T-helper 17 cell (primary cell): ENCODE measurements around the gene DNAJB4. TPM values are rescaled to one million over a fixed set of nuclear protein-coding genes. Genes with fewer than 3 reads are reported as not detected.
"Not testable (repeated sequence)": the region's sequence is repeated elsewhere in the genome, so short reads cannot be mapped to it uniquely, and the experiment has no call there.

ENCODE experiments used
- ATAC-seq: fragments of 150-1000 bp; cut with Tn5 transposase; 2 replicates; pipeline ENCODE4 v1.10.0; 2021; ENCODE audit warnings: mild to moderate bottlenecking, moderate library complexity
- DNase-seq, 3 donors: peaks; one replicate each; pipeline versions ENCODE4 v3.0.0 to v3.0.0-alpha.2; 2020 to 2021
- H3K9me3 ChIP-seq: one replicate; pipeline ENCODE4 v1.7.0; 2013; ENCODE audit warnings: low read length, mild to moderate bottlenecking; ENCODE audit not compliant: control insufficient read depth, poor library complexity, severe bottlenecking
- H3K27ac Mint-ChIP-seq: one replicate; pipeline ENCODE4 v1.8.0; 2022; ENCODE audit warnings: mild to moderate bottlenecking, moderate library complexity, mixed read lengths
- H3K27me3 Mint-ChIP-seq: one replicate; pipeline ENCODE4 v1.8.0; 2022; ENCODE audit warnings: mixed read lengths
- H3K36me3 Mint-ChIP-seq: one replicate; pipeline ENCODE4 v1.8.0; 2022; ENCODE audit warnings: low read depth, mixed read lengths
- H3K4me1 Mint-ChIP-seq: one replicate; pipeline ENCODE4 v1.8.0; 2022; ENCODE audit warnings: mild to moderate bottlenecking, mixed read lengths
- H3K4me3 Mint-ChIP-seq: one replicate; pipeline ENCODE4 v1.8.0; 2022; ENCODE audit warnings: mild to moderate bottlenecking, moderate library complexity, mixed read lengths
- total RNA-seq, 4 donors: library from RNA in 2 of 4; stranded (reverse) in 2 of 4; gene quantifications; one replicate each; pipeline ENCODE4 v1.2.3 and lab custom pipeline; 2022 to 2026

The DNAJB4 gene
- total RNA-seq, 2 donors from 2014 or later, result 15.2 to 20.8 TPM

GRCh38 chr1:77978293-77978968 is 26.3 kb upstream of the DNAJB4 start:
- H3K27ac Mint-ChIP-seq, result no peak overlapping the region
- ATAC-seq (peak; percentile 65), DNase-seq (peak; percentile 41 to 61 (median 59))
- H3K4me3 Mint-ChIP-seq, result no peak overlapping the region
- H3K36me3 Mint-ChIP-seq, result peaks cover 2% of the 10 kb centered on the region
- H3K9me3 ChIP-seq, result no peaks in the 10 kb centered on the region
- H3K4me1 Mint-ChIP-seq, result peaks cover 27% of the 10 kb centered on the region
- H3K27me3 Mint-ChIP-seq, result no peaks in the 10 kb centered on the region

GRCh38 chr1:77978969-77979876 is 25.5 kb upstream of the DNAJB4 start, which contains the start of gene FUBP1:
Gene FUBP1, minus strand, starts transcription at chr1:77979072. Its CDS starts 68 bp downstream, at chr1:77979004.
- Mint-ChIP-seq H3K36me3 (peaks cover 2% of the 10 kb centered on the region), H3K4me1 (peaks cover 28% of the 10 kb centered on the region), H3K4me3 (no peak within 1 kb of the TSS), H3K27me3 (no peaks in the 10 kb centered on the region), H3K27ac (no peak within 1 kb of the TSS)
- DNase-seq (peak; percentile 76 to 92 (median 89)), ATAC-seq (peak; percentile 80)
- no peaks in the 10 kb centered on the region for H3K9me3 ChIP-seq

GRCh38 chr1:77983352-77983996 is 21.3 kb upstream of the DNAJB4 start:
- not testable (repeated sequence) for H3K27ac Mint-ChIP-seq, H3K36me3 Mint-ChIP-seq, H3K27me3 Mint-ChIP-seq, H3K4me3 Mint-ChIP-seq, DNase-seq, H3K9me3 ChIP-seq, ATAC-seq
- peaks cover 18% of the 10 kb centered on the region for H3K4me1 Mint-ChIP-seq

GRCh38 chr1:77983997-77984355 is 20.8 kb upstream of the DNAJB4 start:
- DNase-seq (no peak), ATAC-seq (no peak)
- no peaks in the 10 kb centered on the region for H3K9me3 ChIP-seq
- no peak overlapping the region for H3K27ac Mint-ChIP-seq
- no peak overlapping the region for H3K4me3 Mint-ChIP-seq
- peaks cover 19% of the 10 kb centered on the region for H3K4me1 Mint-ChIP-seq
- H3K36me3 Mint-ChIP-seq, result peaks cover 7% of the 10 kb centered on the region
- no peaks in the 10 kb centered on the region for H3K27me3 Mint-ChIP-seq

- no peaks in the 10 kb centered on the region for H3K27me3 Mint-ChIP-seq
- ATAC-seq (no peak), DNase-seq (no peak)
- no peak overlapping the region for H3K27ac Mint-ChIP-seq
- no peak overlapping the region for H3K4me3 Mint-ChIP-seq
- H3K36me3 Mint-ChIP-seq, result peaks cover 7% of the 10 kb centered on the region
- H3K9me3 ChIP-seq, result no peaks in the 10 kb centered on the region
- peaks cover 25% of the 10 kb centered on the region for H3K4me1 Mint-ChIP-seq
Measured at GRCh38 chr1:77984629-77985028, 20.1 kb upstream of the DNAJB4 start.

GRCh38 chr1:77986810-77987209 is 17.9 kb upstream of the DNAJB4 start:
- H3K27me3 Mint-ChIP-seq, result no peaks in the 10 kb centered on the region
- H3K4me3 Mint-ChIP-seq, result no peak overlapping the region
- peaks cover 8% of the 10 kb centered on the region for H3K36me3 Mint-ChIP-seq
- H3K27ac Mint-ChIP-seq, result no peak overlapping the region
- ATAC-seq (no peak), DNase-seq (no peak)
- H3K9me3 ChIP-seq, result no peaks in the 10 kb centered on the region
- H3K4me1 Mint-ChIP-seq, result peaks cover 27% of the 10 kb centered on the region

GRCh38 chr1:77987919-77988318 is 16.8 kb upstream of the DNAJB4 start:
- peaks cover 27% of the 10 kb centered on the region for H3K4me1 Mint-ChIP-seq
- H3K36me3 Mint-ChIP-seq, result peaks cover 8% of the 10 kb centered on the region
- no peak overlapping the region for H3K4me3 Mint-ChIP-seq
- H3K27me3 Mint-ChIP-seq, result no peaks in the 10 kb centered on the region
- DNase-seq (no peak), ATAC-seq (no peak)
- H3K27ac Mint-ChIP-seq, result no peak overlapping the region
- no peaks in the 10 kb centered on the region for H3K9me3 ChIP-seq

GRCh38 chr1:77989744-77990143 is 15.0 kb upstream of the DNAJB4 start:
- ATAC-seq, result no peak
- Mint-ChIP-seq H3K27me3 (no peaks in the 10 kb centered on the region), H3K27ac (no peak overlapping the region), H3K36me3 (peaks cover 8% of the 10 kb centered on the region), H3K4me3 (no peak overlapping the region), H3K4me1 (peaks cover 24% of the 10 kb centered on the region)
- DNase-seq, result no peak
- no peaks in the 10 kb centered on the region for H3K9me3 ChIP-seq

- H3K27me3 Mint-ChIP-seq, result no peaks in the 10 kb centered on the region
- no peaks in the 10 kb centered on the region for H3K9me3 ChIP-seq
- H3K36me3 Mint-ChIP-seq, result peaks cover 8% of the 10 kb centered on the region
- peaks cover 24% of the 10 kb centered on the region for H3K4me1 Mint-ChIP-seq
- no peak overlapping the region for H3K27ac Mint-ChIP-seq
- DNase-seq (no peak), ATAC-seq (no peak)
- H3K4me3 Mint-ChIP-seq, result no peak overlapping the region
Measured at GRCh38 chr1:77990629-77991204, 14.0 kb upstream of the DNAJB4 start.

- Mint-ChIP-seq H3K36me3 (peaks cover 6% of the 10 kb centered on the region), H3K4me1 (peaks cover 22% of the 10 kb centered on the region), H3K27ac (no peak overlapping the region), H3K4me3 (no peak overlapping the region), H3K27me3 (no peaks in the 10 kb centered on the region)
- no peak for DNase-seq
- ATAC-seq, result no peak
- H3K9me3 ChIP-seq, result no peaks in the 10 kb centered on the region
Measured at GRCh38 chr1:77991638-77992037, 13.1 kb upstream of the DNAJB4 start.

- H3K36me3 Mint-ChIP-seq, result peaks cover 2% of the 10 kb centered on the region
- ATAC-seq (no peak), DNase-seq (no peak)
- H3K9me3 ChIP-seq, result no peaks in the 10 kb centered on the region
- H3K27me3 Mint-ChIP-seq, result no peaks in the 10 kb centered on the region
- H3K4me3 Mint-ChIP-seq, result no peak overlapping the region
- no peak overlapping the region for H3K27ac Mint-ChIP-seq
- H3K4me1 Mint-ChIP-seq, result peaks cover 15% of the 10 kb centered on the region
Measured at GRCh38 chr1:77994117-77994705, 10.5 kb upstream of the DNAJB4 start.

GRCh38 chr1:77996734-77997133 is 8.0 kb upstream of the DNAJB4 start:
- Mint-ChIP-seq H3K36me3 (no peaks in the 10 kb centered on the region), H3K27ac (no peak overlapping the region), H3K27me3 (no peaks in the 10 kb centered on the region), H3K4me1 (peaks cover 4% of the 10 kb centered on the region), H3K4me3 (no peak overlapping the region)
- DNase-seq (no peak), ATAC-seq (no peak)
- H3K9me3 ChIP-seq, result no peaks in the 10 kb centered on the region

- not testable (repeated sequence) for H3K36me3 Mint-ChIP-seq, ATAC-seq, H3K27me3 Mint-ChIP-seq, H3K9me3 ChIP-seq, DNase-seq, H3K27ac Mint-ChIP-seq, H3K4me3 Mint-ChIP-seq
- peaks cover 18% of the 10 kb centered on the region for H3K4me1 Mint-ChIP-seq
Measured at GRCh38 chr1:78000536-78000935, 4.2 kb upstream of the DNAJB4 start.
